ENCODE measurements around the gene CCDC188. TPM values are rescaled to one million over a fixed set of nuclear protein-coding genes. Genes with fewer than 3 reads are reported as not detected.

CCDC188 gene
- total RNA-seq, 1 experiment from 2014 or later = not detected

DNA sequence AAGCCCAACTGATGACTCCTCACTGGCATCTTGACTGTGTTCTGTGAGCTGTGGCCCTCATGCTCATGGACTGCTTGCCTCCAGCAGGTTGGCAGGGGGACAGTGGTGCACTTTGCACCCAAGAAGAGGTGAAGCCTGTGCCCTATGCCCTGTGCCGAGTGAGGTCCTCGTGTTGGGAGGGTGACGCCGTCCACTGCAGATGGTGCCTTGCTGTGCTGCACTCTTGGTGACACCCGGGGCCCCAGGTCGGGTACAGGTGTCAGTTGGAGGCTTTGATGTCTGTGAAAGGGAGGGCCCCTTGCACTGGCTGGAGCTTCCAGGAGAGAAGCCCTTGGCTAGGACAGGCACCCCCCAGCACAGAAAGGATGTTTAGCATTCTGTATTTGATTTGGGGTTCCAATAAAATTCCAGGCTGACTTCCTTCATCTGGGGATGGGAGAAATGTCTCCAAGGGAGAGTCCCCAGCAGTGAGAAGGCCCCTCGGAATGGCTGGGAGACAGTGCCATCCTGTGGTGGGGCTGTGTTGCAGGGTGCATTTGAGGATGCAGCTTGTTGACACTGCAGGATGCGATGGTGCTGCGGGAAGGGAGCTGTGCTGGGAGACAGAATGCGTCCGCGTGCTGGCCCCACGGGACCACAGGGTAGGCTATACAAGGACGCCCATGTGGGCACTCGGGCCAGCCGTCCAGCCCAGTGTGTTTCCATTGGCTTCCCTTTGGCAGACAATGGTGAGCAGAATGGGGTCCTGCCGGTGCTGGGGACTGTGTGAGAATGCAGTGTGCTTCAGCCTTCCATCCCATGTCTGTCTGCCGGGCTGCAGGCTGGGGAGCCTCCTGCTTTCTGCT lies 21.7 kb downstream of the CCDC188 start:
- CTCF ChIA-PET = interaction anchor here (0.7 to 2.5 kb wide), 6 partner anchors 25 to 170 kb away, joined by 3 to 13 read pairs (median 4); partner anchors contain the start of gene DGCR8
- no peaks in the 10 kb centered on the region for H3K27me3 Mint-ChIP-seq (ENCODE audit: low read depth)
- peak; percentile 24 for ATAC-seq
- peaks cover 32% of the 10 kb centered on the region for H3K36me3 Mint-ChIP-seq
- no peaks in the 10 kb centered on the region for H3K9me3 Mint-ChIP-seq
- 0 out of 2 replicates have a peak, but pooled peaks cover 6% of the 10 kb centered on the region for H3K4me1 Mint-ChIP-seq
- H3K27ac Mint-ChIP-seq = peak overlapping the region; percentile 85
- POLR2A ChIA-PET = interaction anchor here (0.7 to 1.5 kb wide), 3 partner anchors 11 to 102 kb away, joined by 3 to 6 read pairs (median 3); partner anchors contain the start of genes RANBP1 and TRMT2A
- no peak overlapping the region for H3K4me3 Mint-ChIP-seq
- peak; percentile 52; the same call in 1 of the 2 replicates for TF ChIP-seq FOXP1 (CRISPR knock-in tag; IDR thresholded peaks at IDR 0.05; ENCODE audit: borderline replicate concordance)
- 0 out of 2 replicates have a peak, but pooled peaks have one; percentile 67 for TF ChIP-seq ZNF416 (CRISPR knock-in tag; IDR thresholded peaks at IDR 0.05)
- TF ChIP-seq FOXK1 (CRISPR knock-in tag; IDR thresholded peaks at IDR 0.05) = peak; percentile 47; the same call in 1 of the 2 replicates
- TF ChIP-seq SP1 (CRISPR knock-in tag; conservative IDR thresholded peaks at IDR 0.05) = 0 out of 2 replicates have a peak, but pooled peaks have one; percentile 40
- peak; percentile 81 for TF ChIP-seq PRRX2 (CRISPR knock-in tag; IDR thresholded peaks at IDR 0.05)
- TF ChIP-seq, protein P1, sequence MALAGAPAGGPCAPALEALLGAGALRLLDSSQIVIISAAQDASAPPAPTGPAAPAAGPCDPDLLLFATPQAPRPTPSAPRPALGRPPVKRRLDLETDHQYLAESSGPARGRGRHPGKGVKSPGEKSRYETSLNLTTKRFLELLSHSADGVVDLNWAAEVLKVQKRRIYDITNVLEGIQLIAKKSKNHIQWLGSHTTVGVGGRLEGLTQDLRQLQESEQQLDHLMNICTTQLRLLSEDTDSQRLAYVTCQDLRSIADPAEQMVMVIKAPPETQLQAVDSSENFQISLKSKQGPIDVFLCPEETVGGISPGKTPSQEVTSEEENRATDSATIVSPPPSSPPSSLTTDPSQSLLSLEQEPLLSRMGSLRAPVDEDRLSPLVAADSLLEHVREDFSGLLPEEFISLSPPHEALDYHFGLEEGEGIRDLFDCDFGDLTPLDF (CRISPR knock-in tag; IDR thresholded peaks at IDR 0.05) = no peak
- DNase-seq (ENCODE audit: low spot score) = peak; percentile 65

DNA sequence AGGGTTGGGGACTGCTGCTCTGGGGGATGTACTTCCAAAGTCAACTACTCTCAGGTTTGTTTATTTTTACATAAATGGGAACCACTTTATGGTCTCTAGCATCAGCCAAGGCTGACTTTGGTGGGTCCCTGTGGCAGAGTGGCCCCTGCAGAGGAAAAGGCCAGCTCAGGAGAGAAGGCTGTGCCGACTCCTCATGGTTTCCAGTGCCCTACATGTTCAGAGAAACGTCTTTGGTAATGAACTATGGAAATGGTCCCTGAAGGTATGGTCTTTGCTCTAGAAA lies 22.3 kb downstream of the CCDC188 start:
- Mint-ChIP-seq H3K27ac (peak overlapping the region; percentile 85), H3K27me3 (ENCODE audit: low read depth) (no peaks in the 10 kb centered on the region), H3K4me1 (0 out of 2 replicates have a peak, but pooled peaks cover 6% of the 10 kb centered on the region), H3K4me3 (no peak overlapping the region), H3K9me3 (no peaks in the 10 kb centered on the region), H3K36me3 (peaks cover 35% of the 10 kb centered on the region)
- TF ChIP-seq SMAD4 (CRISPR knock-in tag; IDR thresholded peaks at IDR 0.05) (no peak), TEAD4 (CRISPR knock-in tag; IDR thresholded peaks at IDR 0.05) (no peak), CREM (CRISPR knock-in tag; IDR thresholded peaks at IDR 0.05) (0 out of 2 replicates have a peak, but pooled peaks have one; percentile 15)
- TF ChIP-seq, protein P2, sequence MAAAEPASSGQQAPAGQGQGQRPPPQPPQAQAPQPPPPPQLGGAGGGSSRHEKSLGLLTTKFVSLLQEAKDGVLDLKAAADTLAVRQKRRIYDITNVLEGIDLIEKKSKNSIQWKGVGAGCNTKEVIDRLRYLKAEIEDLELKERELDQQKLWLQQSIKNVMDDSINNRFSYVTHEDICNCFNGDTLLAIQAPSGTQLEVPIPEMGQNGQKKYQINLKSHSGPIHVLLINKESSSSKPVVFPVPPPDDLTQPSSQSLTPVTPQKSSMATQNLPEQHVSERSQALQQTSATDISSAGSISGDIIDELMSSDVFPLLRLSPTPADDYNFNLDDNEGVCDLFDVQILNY (CRISPR knock-in tag; IDR thresholded peaks at IDR 0.05) = no peak
- ATAC-seq (no peak), DNase-seq (ENCODE audit: low spot score) (no peak)
- ChIA-PET CTCF (no interaction called here), POLR2A (interaction anchor here (0.7 to 1.5 kb wide), 3 partner anchors 11 to 171 kb away, joined by 3 to 6 read pairs (median 3); partner anchors contain the start of genes RANBP1 and TRMT2A)

DNA sequence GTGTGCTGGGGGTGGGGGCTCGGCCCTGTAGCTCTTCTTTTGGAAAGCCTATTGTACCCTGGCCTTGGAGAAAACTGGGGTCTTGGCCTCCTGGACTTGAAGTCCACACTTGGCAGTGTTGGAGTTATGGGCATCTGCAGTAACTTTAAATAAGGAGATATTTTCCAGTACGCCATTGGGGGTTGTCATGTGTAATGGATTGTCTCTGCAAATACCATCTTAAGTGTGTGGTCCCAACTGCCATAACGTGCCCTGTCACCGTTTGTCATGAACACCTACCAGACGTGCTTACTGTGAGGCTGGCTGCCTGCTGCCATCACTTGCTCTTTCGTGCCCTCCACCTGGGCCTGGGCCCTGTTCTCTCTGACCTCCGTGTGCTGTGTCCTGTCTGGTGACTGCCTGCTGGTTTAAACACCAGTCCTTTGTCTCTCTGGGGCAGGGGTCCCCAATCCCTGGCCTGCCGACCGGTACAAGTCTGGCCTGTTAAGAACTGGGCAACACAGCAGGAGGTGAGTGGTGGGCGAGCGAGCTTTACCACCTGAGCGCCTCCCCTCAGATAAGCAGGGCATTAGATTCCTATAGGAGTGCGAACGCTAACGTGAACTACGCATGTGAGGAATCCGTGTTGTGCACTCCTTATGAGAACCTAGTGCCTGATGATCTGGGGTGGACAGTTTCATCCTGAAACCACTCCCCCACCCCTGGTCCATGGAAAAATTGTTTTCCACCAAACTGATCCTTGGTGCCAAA lies 22.8 kb downstream of the CCDC188 start:
- Mint-ChIP-seq H3K9me3 (no peaks in the 10 kb centered on the region), H3K27ac (peak overlapping the region; percentile 61), H3K36me3 (peaks cover 35% of the 10 kb centered on the region), H3K27me3 (ENCODE audit: low read depth) (no peaks in the 10 kb centered on the region), H3K4me3 (no peak overlapping the region), H3K4me1 (0 out of 2 replicates have a peak, but pooled peaks cover 6% of the 10 kb centered on the region)
- no peak for ATAC-seq
- ChIA-PET POLR2A (interaction anchor here (1.1 to 1.5 kb wide), 2 partner anchors 12 to 171 kb away, joined by 3 to 6 read pairs; partner anchors contain the start of genes RANBP1 and TRMT2A), CTCF (no interaction called here)
- no peak for DNase-seq (ENCODE audit: low spot score)
- TF ChIP-seq TEAD4 (CRISPR knock-in tag; IDR thresholded peaks at IDR 0.05) (no peak), ZNF671 (CRISPR knock-in tag; IDR thresholded peaks at IDR 0.05) (peak; percentile 47; the same call in 1 of the 2 replicates), ZNF121 (CRISPR knock-in tag; IDR thresholded peaks at IDR 0.05) (0 out of 2 replicates have a peak, but pooled peaks have one; percentile 21)
- TF ChIP-seq, protein P3, sequence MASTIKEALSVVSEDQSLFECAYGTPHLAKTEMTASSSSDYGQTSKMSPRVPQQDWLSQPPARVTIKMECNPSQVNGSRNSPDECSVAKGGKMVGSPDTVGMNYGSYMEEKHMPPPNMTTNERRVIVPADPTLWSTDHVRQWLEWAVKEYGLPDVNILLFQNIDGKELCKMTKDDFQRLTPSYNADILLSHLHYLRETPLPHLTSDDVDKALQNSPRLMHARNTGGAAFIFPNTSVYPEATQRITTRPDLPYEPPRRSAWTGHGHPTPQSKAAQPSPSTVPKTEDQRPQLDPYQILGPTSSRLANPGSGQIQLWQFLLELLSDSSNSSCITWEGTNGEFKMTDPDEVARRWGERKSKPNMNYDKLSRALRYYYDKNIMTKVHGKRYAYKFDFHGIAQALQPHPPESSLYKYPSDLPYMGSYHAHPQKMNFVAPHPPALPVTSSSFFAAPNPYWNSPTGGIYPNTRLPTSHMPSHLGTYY (CRISPR knock-in tag; IDR thresholded peaks at IDR 0.05) = 0 out of 2 replicates have a peak, but pooled peaks have one; percentile 9

All from WTC11 (cell line).